ENCODE measurements around the gene EPG5. TPM values are rescaled to one million over a fixed set of nuclear protein-coding genes. Genes with fewer than 3 reads are reported as not detected.
"Not testable (repeated sequence)": the region's sequence is repeated elsewhere in the genome, so short reads cannot be mapped to it uniquely, and the experiment has no call there.

Gene EPG5
- total RNA-seq, 1 donor from 2014 or later, result 18.2 TPM

DNA sequence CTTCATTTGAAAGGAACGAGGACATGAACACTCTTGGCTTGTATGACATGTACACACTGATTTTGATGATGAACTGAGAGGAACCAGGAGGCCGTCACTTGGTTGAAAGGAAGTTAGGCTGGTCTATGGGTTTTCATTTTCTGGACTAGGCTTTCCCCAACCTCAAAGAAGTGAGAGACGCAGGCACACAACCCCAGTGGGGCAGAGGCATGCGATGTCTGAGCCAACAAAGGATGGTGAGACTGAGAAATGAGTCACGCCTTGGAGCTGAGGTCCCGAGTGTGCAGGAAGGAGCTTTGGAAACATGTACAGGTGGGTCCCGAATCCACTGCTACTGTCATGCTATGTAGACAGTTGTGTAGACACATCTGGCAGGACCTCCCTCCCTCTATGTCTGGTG lies 117.6 kb downstream of the EPG5 start:
- TF ChIP-seq, protein P1, sequence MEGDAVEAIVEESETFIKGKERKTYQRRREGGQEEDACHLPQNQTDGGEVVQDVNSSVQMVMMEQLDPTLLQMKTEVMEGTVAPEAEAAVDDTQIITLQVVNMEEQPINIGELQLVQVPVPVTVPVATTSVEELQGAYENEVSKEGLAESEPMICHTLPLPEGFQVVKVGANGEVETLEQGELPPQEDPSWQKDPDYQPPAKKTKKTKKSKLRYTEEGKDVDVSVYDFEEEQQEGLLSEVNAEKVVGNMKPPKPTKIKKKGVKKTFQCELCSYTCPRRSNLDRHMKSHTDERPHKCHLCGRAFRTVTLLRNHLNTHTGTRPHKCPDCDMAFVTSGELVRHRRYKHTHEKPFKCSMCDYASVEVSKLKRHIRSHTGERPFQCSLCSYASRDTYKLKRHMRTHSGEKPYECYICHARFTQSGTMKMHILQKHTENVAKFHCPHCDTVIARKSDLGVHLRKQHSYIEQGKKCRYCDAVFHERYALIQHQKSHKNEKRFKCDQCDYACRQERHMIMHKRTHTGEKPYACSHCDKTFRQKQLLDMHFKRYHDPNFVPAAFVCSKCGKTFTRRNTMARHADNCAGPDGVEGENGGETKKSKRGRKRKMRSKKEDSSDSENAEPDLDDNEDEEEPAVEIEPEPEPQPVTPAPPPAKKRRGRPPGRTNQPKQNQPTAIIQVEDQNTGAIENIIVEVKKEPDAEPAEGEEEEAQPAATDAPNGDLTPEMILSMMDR (IDR thresholded peaks at IDR 0.05; ENCODE audit: borderline replicate concordance), result no peak
- peaks cover 43% of the 10 kb centered on the region for H3K36me3 ChIP-seq

DNA sequence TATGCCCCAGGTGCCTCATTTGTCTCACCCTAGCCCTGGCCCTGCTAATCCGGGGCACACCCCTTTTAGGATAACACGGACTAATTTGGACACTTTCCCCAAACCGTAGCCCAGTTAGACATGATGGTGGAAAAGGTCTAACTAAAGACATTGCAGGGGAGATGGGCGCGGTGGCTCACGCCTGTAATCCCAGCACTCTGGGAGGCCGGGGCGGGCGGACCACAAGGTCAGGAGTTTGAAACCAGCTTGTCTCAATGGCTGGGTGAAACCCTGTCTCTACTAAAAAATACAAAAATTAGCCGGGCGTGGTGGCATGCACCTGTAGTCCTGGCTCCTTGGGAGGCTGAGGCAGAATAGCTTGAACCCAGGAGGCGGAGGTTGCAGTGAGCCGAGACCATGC lies 118.5 kb downstream of the EPG5 start:
- peaks cover 34% of the 10 kb centered on the region for H3K36me3 ChIP-seq

More for the DNA sequence above, 117.6 kb downstream of the EPG5 start:
- intact Hi-C loops (cut with micrococcal nuclease), result no loop called here
- DNase-seq, result no peak
- no peak overlapping the region for H3K27ac ChIP-seq (replicated peaks)
- no peak overlapping the region for H3K4me3 ChIP-seq
- peaks cover 7% of the 10 kb centered on the region for H3K4me1 ChIP-seq
- H3K9me3 ChIP-seq (replicated peaks), result no peaks in the 10 kb centered on the region
- no peaks in the 10 kb centered on the region for H3K27me3 ChIP-seq (ENCODE audit: low read depth)

DNA sequence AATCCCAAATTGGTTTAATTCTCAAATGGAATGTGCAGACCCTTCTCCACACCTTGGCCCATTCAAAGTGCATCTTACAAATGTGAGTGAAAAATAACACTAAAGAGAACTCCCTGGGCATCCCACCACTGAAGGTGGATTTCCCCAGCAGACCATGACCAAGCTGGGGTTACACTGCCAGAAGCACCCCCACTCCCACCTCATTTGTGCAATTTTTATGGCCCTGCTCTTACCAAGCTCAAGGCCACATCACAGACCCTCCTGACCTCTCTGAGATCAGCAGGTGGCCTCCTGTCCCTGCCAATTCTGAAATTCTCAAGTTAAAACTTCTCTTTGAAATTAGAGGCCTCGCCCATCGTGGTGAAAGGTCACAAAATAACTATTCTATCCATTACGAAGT lies 120.0 kb downstream of the EPG5 start:
- H3K4me3 ChIP-seq, result no peak overlapping the region
- no peaks in the 10 kb centered on the region for H3K9me3 ChIP-seq (replicated peaks)
- H3K27me3 ChIP-seq (ENCODE audit: low read depth), result no peaks in the 10 kb centered on the region
- intact Hi-C loops (cut with micrococcal nuclease), result no loop called here
- TF ChIP-seq, protein P1 (IDR thresholded peaks at IDR 0.05; ENCODE audit: borderline replicate concordance), result no peak
- DNase-seq, result no peak
- H3K36me3 ChIP-seq, result peaks cover 19% of the 10 kb centered on the region
- H3K27ac ChIP-seq (replicated peaks), result no peak overlapping the region
- peaks cover 7% of the 10 kb centered on the region for H3K4me1 ChIP-seq

More for the DNA sequence above, 118.5 kb downstream of the EPG5 start:
- H3K4me3 ChIP-seq; H3K27ac ChIP-seq (replicated peaks); H3K4me1 ChIP-seq; DNase-seq; intact Hi-C loops (cut with micrococcal nuclease); H3K27me3 ChIP-seq (ENCODE audit: low read depth); H3K9me3 ChIP-seq (replicated peaks): not testable (repeated sequence)

DNA sequence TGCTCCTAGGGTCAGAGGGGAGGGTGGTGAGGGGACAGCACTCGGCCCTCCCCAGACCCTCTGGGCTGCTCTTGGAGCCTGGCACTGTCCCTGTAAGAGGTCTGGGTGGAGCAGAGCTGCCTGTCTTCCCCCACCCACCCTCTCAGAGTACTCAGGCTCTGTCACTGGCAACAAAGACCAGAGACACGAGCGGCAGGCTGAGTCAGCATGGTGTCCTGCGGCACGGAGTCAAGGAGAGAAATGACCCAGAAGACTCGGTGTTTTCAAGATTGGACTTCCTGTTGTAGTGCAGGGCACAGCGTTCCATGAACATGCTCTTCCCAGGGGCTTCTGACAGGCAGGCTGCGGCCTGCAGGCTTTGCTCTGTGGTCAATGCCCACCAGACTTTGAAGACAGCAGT lies 121.7 kb downstream of the EPG5 start:
- H3K27me3 ChIP-seq (ENCODE audit: low read depth), result no peaks in the 10 kb centered on the region
- no peak for DNase-seq
- no peak overlapping the region for H3K4me3 ChIP-seq
- no peaks in the 10 kb centered on the region for H3K4me1 ChIP-seq
- peaks cover 14% of the 10 kb centered on the region for H3K36me3 ChIP-seq
- intact Hi-C loops (cut with micrococcal nuclease), result no loop called here
- H3K9me3 ChIP-seq (replicated peaks), result no peaks in the 10 kb centered on the region
- H3K27ac ChIP-seq (replicated peaks), result no peak overlapping the region
- TF ChIP-seq, protein P1 (IDR thresholded peaks at IDR 0.05; ENCODE audit: borderline replicate concordance), result no peak

DNA sequence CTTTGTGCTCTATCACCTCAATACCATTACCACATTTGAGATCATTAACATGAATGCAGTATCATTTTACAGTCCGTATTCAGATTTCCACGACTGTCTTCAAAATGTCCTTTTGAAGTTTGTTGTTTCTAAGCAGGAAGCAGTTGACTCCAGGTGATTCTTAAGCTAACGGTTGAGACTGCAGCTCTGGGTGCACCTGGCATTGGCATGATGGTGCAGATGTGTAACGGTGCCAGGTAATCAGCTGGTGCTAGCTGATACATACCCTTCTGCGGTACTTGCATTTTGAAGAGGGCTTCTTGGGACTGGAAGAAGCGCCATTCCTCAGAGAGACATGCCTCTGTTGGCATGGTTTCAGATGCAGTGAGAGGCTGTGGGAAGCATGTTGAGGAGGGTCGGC lies 122.2 kb downstream of the EPG5 start:
- Histone ChIP-seq H3K36me3 (peaks cover 9% of the 10 kb centered on the region), H3K4me1 (no peaks in the 10 kb centered on the region), H3K27ac (replicated peaks) (no peak overlapping the region), H3K27me3 (ENCODE audit: low read depth) (no peaks in the 10 kb centered on the region), H3K4me3 (no peak overlapping the region), H3K9me3 (replicated peaks) (no peaks in the 10 kb centered on the region)
- TF ChIP-seq, protein P1 (IDR thresholded peaks at IDR 0.05; ENCODE audit: borderline replicate concordance), result no peak
- DNase-seq, result no peak
- intact Hi-C loops (cut with micrococcal nuclease), result no loop called here

DNA sequence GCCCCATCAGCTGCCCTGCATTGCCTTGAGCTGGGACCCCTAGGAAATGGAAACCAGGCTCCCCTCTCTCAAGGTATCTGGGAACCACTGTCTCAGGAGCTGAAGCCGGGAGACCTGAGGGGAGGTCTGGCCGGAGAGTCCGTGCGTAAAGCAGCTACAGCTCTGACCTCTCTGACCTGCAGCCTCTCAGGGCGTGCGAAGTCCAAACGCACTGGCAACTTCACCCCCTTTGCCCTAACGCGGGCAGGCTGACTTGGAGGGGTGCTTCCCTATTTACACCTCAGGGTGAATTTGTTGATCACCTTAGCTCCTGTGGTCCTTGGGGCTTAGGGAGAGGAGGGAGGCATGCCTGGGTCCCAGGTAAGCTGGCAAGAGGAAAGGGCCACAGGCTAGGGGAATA lies 124.1 kb downstream of the EPG5 start:
- DNase-seq, result no peak
- Histone ChIP-seq H3K9me3 (replicated peaks) (no peaks in the 10 kb centered on the region), H3K27ac (replicated peaks) (no peak overlapping the region), H3K36me3 (no peaks in the 10 kb centered on the region), H3K4me1 (peaks cover 12% of the 10 kb centered on the region), H3K27me3 (ENCODE audit: low read depth) (peaks cover 15% of the 10 kb centered on the region), H3K4me3 (no peak overlapping the region)
- TF ChIP-seq, protein P1 (IDR thresholded peaks at IDR 0.05; ENCODE audit: borderline replicate concordance), result no peak
- intact Hi-C loops (cut with micrococcal nuclease), result no loop called here

Measured in left ventricle myocardium inferior (tissue), 1 donor.